Measurements from ENCODE around the gene DNAJA4. TPM values are rescaled to one million over a fixed set of nuclear protein-coding genes. Genes with fewer than 3 reads are reported as not detected.

DNAJA4 gene
- polyA plus RNA-seq, 1 of the 3 experiments (the other 2 are of a cell fraction) = 0.03 TPM

- POLR2A ChIA-PET = interaction anchor here (0.6 to 1.3 kb wide), 2 partner anchors 9 kb away, joined by 3 to 6 read pairs; partner anchors contain the start of gene SKIC8
- WGBS (ENCODE audit: low lambda C conversion rate) = 8% methylated on average over 6 of the region's 9 CpGs
- H3K9me2 ChIP-seq = no peaks in the 10 kb centered on the region
- H3K4me3 ChIP-seq (ENCODE audit: low read depth in 2 of 2, low read length in 1 of 2) = no peak overlapping the region
- CTCF ChIA-PET = interaction anchor here (0.6 to 31.8 kb wide), 48 partner anchors 8 to 443 kb away, joined by 3 to 772 read pairs (median 4); partner anchors contain the start of genes CHRNA5, CRABP1, IREB2 and SKIC8
- peak; percentile 89 for DNase-seq
- no peak overlapping the region for H3K4me2 ChIP-seq
- peak overlapping the region; percentile 57 for H2AFZ ChIP-seq (ENCODE audit: low read depth)
- H3K27ac ChIP-seq (ENCODE audit: low read depth in 2 of 2, low read length in 1 of 2) = no peak overlapping the region
- no peaks in the 10 kb centered on the region for H3K36me3 ChIP-seq (replicated peaks in 1 of 2; ENCODE audit: control insufficient read depth in 1 of 2, insufficient read depth in 2 of 2, low read length in 1 of 2)
- no peaks in the 10 kb centered on the region for H4K20me1 ChIP-seq (ENCODE audit: insufficient read depth)
- H3K9me3 ChIP-seq = no peaks in the 10 kb centered on the region
- peaks cover 14% of the 10 kb centered on the region for H3F3A ChIP-seq (replicated peaks; ENCODE audit: insufficient read depth)
- H3K9ac ChIP-seq = no peak overlapping the region
- peaks cover 11 to 20% of the 10 kb centered on the region in 2 experiments; a peak in 3 of 4 replicates for H3K4me1 ChIP-seq (ENCODE audit: control insufficient read depth in 1 of 2, insufficient read depth in 2 of 2, low read depth in 1 of 2, low read length in 1 of 2)
- H3K79me2 ChIP-seq (ENCODE audit: insufficient read depth) = no peaks in the 10 kb centered on the region
- no peaks in the 10 kb centered on the region for H3K27me3 ChIP-seq (ENCODE audit: insufficient read depth)
- TF ChIP-seq REST (IDR thresholded peaks at IDR 0.05; ENCODE audit: low read depth, low read length) (no peak), ZBTB33 (IDR thresholded peaks at IDR 0.05; ENCODE audit: borderline replicate concordance, low read depth) (no peak), RFX5 (IDR thresholded peaks at IDR 0.05; ENCODE audit: low read length) (no peak), FOXJ3 (CRISPR knock-in tag; IDR thresholded peaks at IDR 0.05) (no peak), EZH2phosphoT487 (IDR thresholded peaks at IDR 0.05; ENCODE audit: borderline replicate concordance, low read depth) (no peak), YY1 (IDR thresholded peaks at IDR 0.05; ENCODE audit: low read depth) (no peak), RCOR1 (IDR thresholded peaks at IDR 0.05; ENCODE audit: low read length) (no peak), CTCF (IDR thresholded peaks at IDR 0.05) (peak; percentile 96), FOXM1 (IDR thresholded peaks at IDR 0.05; ENCODE audit: low read depth) (no peak), RAD21 (IDR thresholded peaks at IDR 0.05; ENCODE audit: low read length) (peak; percentile 99), EP300 (IDR thresholded peaks at IDR 0.05; ENCODE audit: borderline replicate concordance in 1 of 2, low read depth in 1 of 2, low read length in 1 of 2) (no peak), NRF1 (IDR thresholded peaks at IDR 0.05; ENCODE audit: low read depth, low read length) (peak; percentile 23; the same call in 1 of the 2 replicates), ELF1 (IDR thresholded peaks at IDR 0.05) (no peak), RXRA (IDR thresholded peaks at IDR 0.05; ENCODE audit: borderline replicate concordance, low read depth) (no peak), TCF12 (IDR thresholded peaks at IDR 0.05) (no peak), JUND (IDR thresholded peaks at IDR 0.05) (no peak), TAF1 (IDR thresholded peaks at IDR 0.05; ENCODE audit: borderline replicate concordance, low read depth, low read length) (no peak), NFIC (IDR thresholded peaks at IDR 0.05; ENCODE audit: borderline replicate concordance) (no peak), FOSL2 (IDR thresholded peaks at IDR 0.05; ENCODE audit: borderline replicate concordance, low read depth) (no peak), USF1 (IDR thresholded peaks at IDR 0.05; ENCODE audit: borderline replicate concordance, low read depth) (no peak), POLR2AphosphoS5 (IDR thresholded peaks at IDR 0.05; ENCODE audit: low read depth, low read length) (no peak), CHD2 (IDR thresholded peaks at IDR 0.05; ENCODE audit: low read length, partially characterized antibody) (peak; percentile 33), MAX (IDR thresholded peaks at IDR 0.05; ENCODE audit: low read depth) (no peak), USF2 (IDR thresholded peaks at IDR 0.05; ENCODE audit: borderline replicate concordance, low read depth, low read length) (no peak), TEAD4 (IDR thresholded peaks at IDR 0.05; ENCODE audit: borderline replicate concordance, insufficient read depth) (no peak)
These were observed 44.2 kb downstream of the DNAJA4 start for GRCh38 chr15:78308422-78309032.
